ENCODE data around the gene TBC1D9. TPM values are rescaled to one million over a fixed set of nuclear protein-coding genes. Genes with fewer than 3 reads are reported as not detected.

Gene TBC1D9
- polyA plus RNA-seq, 1 of the 3 experiments (the other 2 are of a cell fraction) = 13.5 TPM

DNA sequence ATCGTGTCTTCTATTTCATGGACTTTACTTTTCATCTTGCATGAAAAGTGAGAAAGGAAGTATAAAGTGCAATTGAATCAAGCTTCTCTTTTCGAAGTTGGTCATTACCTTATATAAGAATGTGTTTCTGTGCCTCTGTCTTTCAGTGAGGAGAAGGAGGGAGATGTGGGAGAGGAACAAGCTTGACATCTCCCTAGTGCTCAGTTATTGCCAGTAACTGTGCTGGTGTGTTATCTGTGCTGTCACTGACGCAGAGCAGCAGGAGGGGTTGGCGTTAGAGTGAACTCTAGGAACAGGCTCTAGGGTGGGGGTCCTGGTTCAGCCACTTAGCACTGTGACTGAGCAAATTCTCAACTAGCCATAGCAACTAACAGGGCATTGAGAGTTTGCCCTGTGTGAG lies 34.0 kb upstream of the TBC1D9 start:
- no peaks in the 10 kb centered on the region for H3K36me3 ChIP-seq (replicated peaks in 1 of 2; ENCODE audit: control insufficient read depth in 1 of 2, insufficient read depth in 2 of 2, low read length in 1 of 2)
- H3K27me3 ChIP-seq (ENCODE audit: insufficient read depth) = no peaks in the 10 kb centered on the region
- no peak overlapping the region for H3K27ac ChIP-seq (ENCODE audit: low read depth in 2 of 2, low read length in 1 of 2)
- ChIA-PET POLR2A (no interaction called here), CTCF (interaction anchor here (1.5 kb wide), 1 partner anchor 460 kb away, joined by 3 read pairs; no protein-coding TSS in a partner anchor)
- H3K9me2 ChIP-seq = no peaks in the 10 kb centered on the region
- WGBS (ENCODE audit: low lambda C conversion rate) = 54% methylated on average over 4 of the region's 4 CpGs
- no peaks in the 10 kb centered on the region; a peak in 1 of 4 replicates for H3K4me1 ChIP-seq (ENCODE audit: control insufficient read depth in 1 of 2, insufficient read depth in 2 of 2, low read depth in 1 of 2, low read length in 1 of 2)
- no peak overlapping the region for H2AFZ ChIP-seq (ENCODE audit: low read depth)
- H3K9me3 ChIP-seq = no peaks in the 10 kb centered on the region
- H3K79me2 ChIP-seq (ENCODE audit: insufficient read depth) = no peaks in the 10 kb centered on the region
- no peaks in the 10 kb centered on the region for H3F3A ChIP-seq (replicated peaks; ENCODE audit: insufficient read depth)
- no peak overlapping the region for H3K4me2 ChIP-seq
- TF ChIP-seq MAX (IDR thresholded peaks at IDR 0.05; ENCODE audit: low read depth) (no peak), EP300 (IDR thresholded peaks at IDR 0.05; ENCODE audit: borderline replicate concordance in 1 of 2, low read depth in 1 of 2, low read length in 1 of 2) (no peak), TAF1 (IDR thresholded peaks at IDR 0.05; ENCODE audit: borderline replicate concordance, low read depth, low read length) (no peak), RXRA (IDR thresholded peaks at IDR 0.05; ENCODE audit: borderline replicate concordance, low read depth) (no peak), FOSL2 (IDR thresholded peaks at IDR 0.05; ENCODE audit: borderline replicate concordance, low read depth) (no peak), EZH2phosphoT487 (IDR thresholded peaks at IDR 0.05; ENCODE audit: borderline replicate concordance, low read depth) (no peak), RAD21 (IDR thresholded peaks at IDR 0.05; ENCODE audit: low read length) (no peak), RCOR1 (IDR thresholded peaks at IDR 0.05; ENCODE audit: low read length) (no peak), CHD2 (IDR thresholded peaks at IDR 0.05; ENCODE audit: low read length, partially characterized antibody) (no peak), MXI1 (IDR thresholded peaks at IDR 0.05; ENCODE audit: low read depth, low read length) (no peak)
- TF ChIP-seq, protein P1, sequence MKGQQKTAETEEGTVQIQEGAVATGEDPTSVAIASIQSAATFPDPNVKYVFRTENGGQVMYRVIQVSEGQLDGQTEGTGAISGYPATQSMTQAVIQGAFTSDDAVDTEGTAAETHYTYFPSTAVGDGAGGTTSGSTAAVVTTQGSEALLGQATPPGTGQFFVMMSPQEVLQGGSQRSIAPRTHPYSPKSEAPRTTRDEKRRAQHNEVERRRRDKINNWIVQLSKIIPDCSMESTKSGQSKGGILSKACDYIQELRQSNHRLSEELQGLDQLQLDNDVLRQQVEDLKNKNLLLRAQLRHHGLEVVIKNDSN (IDR thresholded peaks at IDR 0.05; ENCODE audit: borderline replicate concordance, low read depth) = no peak
- H3K4me3 ChIP-seq (ENCODE audit: low read depth in 2 of 2, low read length in 1 of 2) = no peak overlapping the region
- no peaks in the 10 kb centered on the region for H4K20me1 ChIP-seq (ENCODE audit: insufficient read depth)
- H3K9ac ChIP-seq = no peak overlapping the region
- DNase-seq = no peak

DNA sequence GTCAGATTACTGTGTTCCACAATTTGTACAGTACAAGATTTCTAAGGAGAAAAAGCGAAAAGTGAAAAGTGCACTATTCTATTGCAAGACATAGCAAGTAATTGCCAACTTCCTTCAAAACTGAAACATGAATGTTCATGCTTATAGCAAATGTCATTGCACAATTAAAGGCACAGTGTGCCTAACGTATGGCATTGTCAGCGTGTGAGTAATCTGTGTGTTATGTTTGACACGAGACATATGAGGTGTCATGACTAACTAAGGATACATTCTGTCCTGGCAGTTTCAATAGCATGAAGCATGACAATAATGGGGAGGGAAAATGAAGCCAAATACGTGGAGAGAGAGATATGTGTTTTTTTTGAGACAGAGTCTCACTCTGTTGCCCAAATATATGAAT lies 33.6 kb upstream of the TBC1D9 start:
- Histone ChIP-seq H3K9me3 (no peaks in the 10 kb centered on the region), H2AFZ (ENCODE audit: low read depth) (no peak overlapping the region), H3F3A (replicated peaks; ENCODE audit: insufficient read depth) (no peaks in the 10 kb centered on the region), H4K20me1 (ENCODE audit: insufficient read depth) (no peaks in the 10 kb centered on the region), H3K79me2 (ENCODE audit: insufficient read depth) (no peaks in the 10 kb centered on the region), H3K27me3 (ENCODE audit: insufficient read depth) (no peaks in the 10 kb centered on the region), H3K36me3 (replicated peaks in 1 of 2; ENCODE audit: control insufficient read depth in 1 of 2, insufficient read depth in 2 of 2, low read length in 1 of 2) (no peaks in the 10 kb centered on the region), H3K27ac (ENCODE audit: low read depth in 2 of 2, low read length in 1 of 2) (no peak overlapping the region), H3K4me1 (ENCODE audit: control insufficient read depth in 1 of 2, insufficient read depth in 2 of 2, low read depth in 1 of 2, low read length in 1 of 2) (no peaks in the 10 kb centered on the region; a peak in 1 of 4 replicates), H3K4me2 (no peak overlapping the region), H3K4me3 (ENCODE audit: low read depth in 2 of 2, low read length in 1 of 2) (no peak overlapping the region), H3K9me2 (no peaks in the 10 kb centered on the region), H3K9ac (no peak overlapping the region)
- DNase-seq = no peak
- 47% methylated on average over 5 of the region's 5 CpGs for WGBS (ENCODE audit: low lambda C conversion rate)
- CTCF ChIA-PET = interaction anchor here (1.5 kb wide), 1 partner anchor 460 kb away, joined by 3 read pairs; no protein-coding TSS in a partner anchor
- no peak for TF ChIP-seq ELF1 (IDR thresholded peaks at IDR 0.05)
- TF ChIP-seq, protein P2, sequence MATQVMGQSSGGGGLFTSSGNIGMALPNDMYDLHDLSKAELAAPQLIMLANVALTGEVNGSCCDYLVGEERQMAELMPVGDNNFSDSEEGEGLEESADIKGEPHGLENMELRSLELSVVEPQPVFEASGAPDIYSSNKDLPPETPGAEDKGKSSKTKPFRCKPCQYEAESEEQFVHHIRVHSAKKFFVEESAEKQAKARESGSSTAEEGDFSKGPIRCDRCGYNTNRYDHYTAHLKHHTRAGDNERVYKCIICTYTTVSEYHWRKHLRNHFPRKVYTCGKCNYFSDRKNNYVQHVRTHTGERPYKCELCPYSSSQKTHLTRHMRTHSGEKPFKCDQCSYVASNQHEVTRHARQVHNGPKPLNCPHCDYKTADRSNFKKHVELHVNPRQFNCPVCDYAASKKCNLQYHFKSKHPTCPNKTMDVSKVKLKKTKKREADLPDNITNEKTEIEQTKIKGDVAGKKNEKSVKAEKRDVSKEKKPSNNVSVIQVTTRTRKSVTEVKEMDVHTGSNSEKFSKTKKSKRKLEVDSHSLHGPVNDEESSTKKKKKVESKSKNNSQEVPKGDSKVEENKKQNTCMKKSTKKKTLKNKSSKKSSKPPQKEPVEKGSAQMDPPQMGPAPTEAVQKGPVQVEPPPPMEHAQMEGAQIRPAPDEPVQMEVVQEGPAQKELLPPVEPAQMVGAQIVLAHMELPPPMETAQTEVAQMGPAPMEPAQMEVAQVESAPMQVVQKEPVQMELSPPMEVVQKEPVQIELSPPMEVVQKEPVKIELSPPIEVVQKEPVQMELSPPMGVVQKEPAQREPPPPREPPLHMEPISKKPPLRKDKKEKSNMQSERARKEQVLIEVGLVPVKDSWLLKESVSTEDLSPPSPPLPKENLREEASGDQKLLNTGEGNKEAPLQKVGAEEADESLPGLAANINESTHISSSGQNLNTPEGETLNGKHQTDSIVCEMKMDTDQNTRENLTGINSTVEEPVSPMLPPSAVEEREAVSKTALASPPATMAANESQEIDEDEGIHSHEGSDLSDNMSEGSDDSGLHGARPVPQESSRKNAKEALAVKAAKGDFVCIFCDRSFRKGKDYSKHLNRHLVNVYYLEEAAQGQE (IDR thresholded peaks at IDR 0.05; ENCODE audit: low read depth, low read length) = no peak
- no peak for TF ChIP-seq PBX3 (IDR thresholded peaks at IDR 0.05)
- TF ChIP-seq SIN3A (IDR thresholded peaks at IDR 0.05; ENCODE audit: borderline replicate concordance, low read depth, low read length) = no peak
- no peak for TF ChIP-seq FOXM1 (IDR thresholded peaks at IDR 0.05; ENCODE audit: low read depth)
- TF ChIP-seq ZBTB33 (IDR thresholded peaks at IDR 0.05; ENCODE audit: borderline replicate concordance, low read depth) = no peak
- TF ChIP-seq, protein P1 (IDR thresholded peaks at IDR 0.05; ENCODE audit: borderline replicate concordance, low read depth) = no peak
- no peak for TF ChIP-seq RXRA (IDR thresholded peaks at IDR 0.05; ENCODE audit: borderline replicate concordance, low read depth)
- no peak for TF ChIP-seq FOSL2 (IDR thresholded peaks at IDR 0.05; ENCODE audit: borderline replicate concordance, low read depth)
- no peak for TF ChIP-seq MAX (IDR thresholded peaks at IDR 0.05; ENCODE audit: low read depth)
- no peak for TF ChIP-seq RCOR1 (IDR thresholded peaks at IDR 0.05; ENCODE audit: low read length)
- POLR2A ChIA-PET = no interaction called here

Measured in SK-N-SH (cell line).